ENCODE data around the gene AQP12B.

DNA sequence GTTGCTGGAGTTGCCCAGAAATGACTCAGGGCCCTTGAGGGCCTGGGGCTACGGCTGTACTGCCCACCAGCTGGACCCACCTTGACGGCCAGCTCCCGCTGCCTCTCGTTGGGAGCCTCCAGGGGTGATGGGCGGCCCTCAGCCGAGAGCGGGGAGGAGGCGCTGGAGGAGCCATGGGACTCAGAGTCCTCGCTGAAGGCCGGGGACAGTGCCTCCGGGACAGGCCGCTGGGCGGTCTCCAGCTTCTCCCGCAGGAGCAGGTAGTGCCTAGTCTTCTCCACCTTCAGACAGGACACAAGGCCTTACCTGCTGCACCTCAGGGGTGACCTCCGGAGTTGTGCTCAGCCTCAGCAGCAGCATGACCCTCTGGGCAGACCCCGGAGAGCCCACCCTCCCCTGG is 39.7 kb upstream of the AQP12B start:
- no peak for TF ChIP-seq ZNF274 (IDR thresholded peaks at IDR 0.05; ENCODE audit: low read depth, low read length)
- TF ChIP-seq SUZ12 (IDR thresholded peaks at IDR 0.05; ENCODE audit: extremely low read depth, insufficient read depth, insufficient read length), result no peak
